Measurements from ENCODE around the gene PRKAG2. TPM values are rescaled to one million over a fixed set of nuclear protein-coding genes. Genes with fewer than 3 reads are reported as not detected.

The PRKAG2 gene
- total and polyA plus RNA-seq, 12 donors, result 3.8 to 17.3 (median 10.9) TPM

DNA sequence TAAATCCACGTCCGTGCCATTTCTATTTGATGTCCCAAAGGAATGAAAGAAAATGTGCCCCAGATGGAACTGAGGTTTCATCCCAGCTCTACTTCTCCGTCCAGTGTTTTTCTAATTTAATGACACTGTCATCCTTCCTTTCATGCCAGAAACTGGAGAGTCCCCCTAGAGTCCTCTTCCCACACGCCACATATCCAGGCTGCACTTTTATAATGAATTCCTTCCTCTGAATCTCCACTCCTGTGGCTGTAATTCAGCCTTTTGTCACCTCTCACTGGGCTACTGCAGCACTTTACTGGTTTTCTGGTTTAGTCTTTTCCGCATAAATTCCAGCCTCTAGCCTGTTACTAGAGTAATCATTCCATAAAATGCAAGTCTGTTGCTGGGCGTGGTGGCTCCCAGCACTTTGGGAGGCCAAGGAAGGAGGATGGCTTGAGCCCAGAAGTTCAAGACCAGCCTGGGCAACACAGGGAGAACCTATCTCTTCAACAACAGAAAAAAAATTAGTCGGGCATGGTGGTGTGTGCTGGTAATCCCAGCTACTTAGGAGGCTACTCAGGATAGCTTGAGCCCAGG lies 214.6 kb downstream of the PRKAG2 start:
- Histone ChIP-seq H3K27ac (no peak overlapping the region), H3K4me1 (replicated peaks in 1 of 2) (no peaks in the 10 kb centered on the region), H3K4me3 (no peak overlapping the region), H3K9me3 (replicated peaks in 1 of 3) (no peaks in the 10 kb centered on the region), H3K36me3 (replicated peaks in 1 of 2) (no peaks in the 10 kb centered on the region), H3K27me3 (no peaks in the 10 kb centered on the region)
- TF ChIP-seq, protein P1, sequence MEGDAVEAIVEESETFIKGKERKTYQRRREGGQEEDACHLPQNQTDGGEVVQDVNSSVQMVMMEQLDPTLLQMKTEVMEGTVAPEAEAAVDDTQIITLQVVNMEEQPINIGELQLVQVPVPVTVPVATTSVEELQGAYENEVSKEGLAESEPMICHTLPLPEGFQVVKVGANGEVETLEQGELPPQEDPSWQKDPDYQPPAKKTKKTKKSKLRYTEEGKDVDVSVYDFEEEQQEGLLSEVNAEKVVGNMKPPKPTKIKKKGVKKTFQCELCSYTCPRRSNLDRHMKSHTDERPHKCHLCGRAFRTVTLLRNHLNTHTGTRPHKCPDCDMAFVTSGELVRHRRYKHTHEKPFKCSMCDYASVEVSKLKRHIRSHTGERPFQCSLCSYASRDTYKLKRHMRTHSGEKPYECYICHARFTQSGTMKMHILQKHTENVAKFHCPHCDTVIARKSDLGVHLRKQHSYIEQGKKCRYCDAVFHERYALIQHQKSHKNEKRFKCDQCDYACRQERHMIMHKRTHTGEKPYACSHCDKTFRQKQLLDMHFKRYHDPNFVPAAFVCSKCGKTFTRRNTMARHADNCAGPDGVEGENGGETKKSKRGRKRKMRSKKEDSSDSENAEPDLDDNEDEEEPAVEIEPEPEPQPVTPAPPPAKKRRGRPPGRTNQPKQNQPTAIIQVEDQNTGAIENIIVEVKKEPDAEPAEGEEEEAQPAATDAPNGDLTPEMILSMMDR (IDR thresholded peaks at IDR 0.05), result no peak
- no peak for TF ChIP-seq POLR2A (IDR thresholded peaks at IDR 0.05)
- 68 to 84% (median 76%) methylated on average over 7 of the region's 7 CpGs for WGBS, 4 donors
- intact Hi-C loops (cut with DNase I), result no loop called here
- no peak for DNase-seq

DNA sequence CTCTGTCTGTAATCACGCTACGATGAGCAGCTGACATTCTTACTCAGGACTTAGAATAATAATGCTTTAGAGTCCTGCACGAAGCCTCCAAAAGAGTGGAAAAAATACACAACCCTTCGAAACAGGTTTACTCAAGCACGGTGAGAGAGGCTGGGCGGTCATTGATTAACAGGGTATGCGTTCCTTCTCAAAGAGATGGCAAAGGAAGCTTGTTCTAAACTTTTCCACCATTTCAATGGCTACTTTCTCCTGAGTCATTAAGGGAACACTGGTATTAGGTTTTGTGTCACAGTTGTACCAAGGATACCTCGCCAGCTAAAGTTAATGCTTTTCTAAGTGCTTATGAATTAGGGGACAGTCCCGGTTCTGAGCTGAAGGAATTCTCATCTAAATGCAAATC lies 215.3 kb downstream of the PRKAG2 start:
- TF ChIP-seq POLR2A (IDR thresholded peaks at IDR 0.05), result no peak
- TF ChIP-seq, protein P1 (IDR thresholded peaks at IDR 0.05), result no peak
- intact Hi-C loops (cut with DNase I), result no loop called here
- Histone ChIP-seq H3K36me3 (replicated peaks in 1 of 2) (no peaks in the 10 kb centered on the region), H3K4me1 (replicated peaks in 1 of 2) (no peaks in the 10 kb centered on the region), H3K27me3 (no peaks in the 10 kb centered on the region), H3K27ac (no peak overlapping the region), H3K9me3 (replicated peaks in 1 of 3) (no peaks in the 10 kb centered on the region), H3K4me3 (no peak overlapping the region)
- DNase-seq, result no peak
- 91 to 92% (median 92%) methylated on average over 9 of the region's 9 CpGs for WGBS, 4 donors

DNA sequence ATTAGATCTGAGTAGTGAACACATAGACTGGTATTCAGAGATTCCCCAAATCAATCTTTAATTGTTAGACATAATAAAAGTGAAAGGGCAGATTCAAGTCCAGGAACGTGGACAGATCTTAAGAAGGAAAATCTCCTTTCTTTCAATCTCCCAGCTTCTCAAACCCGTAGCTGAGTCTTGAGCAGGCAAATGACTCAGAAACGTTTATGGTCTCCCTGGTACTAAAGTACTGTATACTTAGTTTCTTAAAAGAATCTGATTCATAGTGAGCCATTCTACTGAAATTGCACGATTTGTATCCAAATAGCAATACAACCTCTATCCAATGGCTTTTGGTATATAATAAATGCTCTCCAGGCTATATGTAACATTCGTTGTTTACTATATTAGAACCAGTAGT lies 216.8 kb downstream of the PRKAG2 start:
- intact Hi-C loops (cut with DNase I), result no loop called here
- H3K4me1 ChIP-seq (replicated peaks in 1 of 2), result no peaks in the 10 kb centered on the region
- H3K36me3 ChIP-seq (replicated peaks in 1 of 2), result no peaks in the 10 kb centered on the region
- H3K4me3 ChIP-seq, result no peak overlapping the region
- H3K9me3 ChIP-seq (replicated peaks in 1 of 3), result no peaks in the 10 kb centered on the region
- H3K27me3 ChIP-seq, result no peaks in the 10 kb centered on the region
- TF ChIP-seq, protein P1 (IDR thresholded peaks at IDR 0.05), result no peak
- TF ChIP-seq POLR2A (IDR thresholded peaks at IDR 0.05), result no peak
- WGBS, 4 donors, result 77 to 88% (median 81%) methylated on average over 5 of the region's 5 CpGs
- DNase-seq, result no peak
- H3K27ac ChIP-seq, result no peak overlapping the region

DNA sequence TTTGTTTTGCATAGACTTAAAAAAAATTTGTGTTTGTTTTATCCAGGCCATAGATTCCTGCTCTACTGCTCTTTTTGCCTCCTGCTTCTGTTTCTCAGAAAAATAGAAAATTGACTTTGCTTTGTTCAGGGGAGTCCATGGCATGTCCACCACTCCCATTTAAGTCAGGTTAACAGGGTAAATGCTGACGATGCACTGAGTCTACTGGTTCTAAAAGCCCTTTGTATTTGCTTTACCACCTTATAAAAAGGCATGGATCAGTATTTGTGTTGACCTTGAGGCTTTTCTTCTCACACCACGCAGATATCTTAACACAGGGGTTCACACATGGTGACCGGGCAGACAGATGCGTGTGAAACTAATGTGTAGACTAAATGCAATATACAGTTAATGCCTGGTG lies 217.7 kb downstream of the PRKAG2 start:
- H3K27ac ChIP-seq, result no peak overlapping the region
- TF ChIP-seq POLR2A (IDR thresholded peaks at IDR 0.05), result no peak
- TF ChIP-seq, protein P1 (IDR thresholded peaks at IDR 0.05), result no peak
- H3K27me3 ChIP-seq, result no peaks in the 10 kb centered on the region
- intact Hi-C loops (cut with DNase I), result no loop called here
- WGBS, 4 donors, result 78 to 87% (median 80%) methylated on average over 4 of the region's 4 CpGs
- H3K4me3 ChIP-seq, result no peak overlapping the region
- H3K36me3 ChIP-seq (replicated peaks in 1 of 2), result no peaks in the 10 kb centered on the region
- DNase-seq, result no peak
- H3K9me3 ChIP-seq (replicated peaks in 1 of 3), result no peaks in the 10 kb centered on the region
- no peaks in the 10 kb centered on the region for H3K4me1 ChIP-seq (replicated peaks in 1 of 2)
